GM23338 (cell line): ENCODE measurements around the gene HLA-B. TPM values are rescaled to one million over a fixed set of nuclear protein-coding genes. Genes with fewer than 3 reads are reported as not detected.
A peak's percentile ranks its signal among the peaks of the same experiment; 100 is the strongest.

Experiments used
- ATAC-seq: fragments of 200-7000 bp; cut with Tn5 transposase; 3 replicates; pipeline ENCODE4 v1.9.1; 2020
- DNase-seq: peaks from one replicate; pipeline ENCODE4 v3.0.0-alpha.2; 2015; ENCODE audit warnings: low spot score
- H2AFZ ChIP-seq: fragments of 200-600 bp; sonication (generic); 2 replicates; pipeline ENCODE4 v1.8.0; 2016; ENCODE audit warnings: antibody characterized with exemption, mild to moderate bottlenecking, moderate library complexity
- H3F3A ChIP-seq: fragments of 200-600 bp; sonication (generic); replicated peaks from 2 replicates; pipeline ENCODE4 v1.8.0; 2017; ENCODE audit warnings: antibody characterized with exemption, mixed run types, low read depth
- H3K27ac ChIP-seq: fragments of 200-600 bp; sonication (generic); 2 replicates; pipeline ENCODE4 v1.6.1; 2016; ENCODE audit warnings: low read depth
- H3K27me3 ChIP-seq: fragments of 200-600 bp; sonication (generic); 2 replicates; pipeline ENCODE4 v1.8.0; 2016; ENCODE audit warnings: mild to moderate bottlenecking, mixed run types, moderate library complexity; ENCODE audit not compliant: insufficient read depth
- H3K36me3 ChIP-seq: fragments of 200-600 bp; sonication (generic); 2 replicates; pipeline ENCODE4 v1.8.0; 2016; ENCODE audit warnings: mild to moderate bottlenecking; ENCODE audit not compliant: insufficient read depth
- H3K4me1 ChIP-seq: fragments of 200-600 bp; sonication (generic); 2 replicates; pipeline ENCODE4 v1.8.0; 2016; ENCODE audit warnings: mild to moderate bottlenecking, moderate library complexity; ENCODE audit not compliant: insufficient read depth
- H3K4me2 ChIP-seq: fragments of 200-600 bp; sonication (generic); 2 replicates; pipeline ENCODE4 v1.7.1; 2017; ENCODE audit warnings: mixed run types
- H3K4me3 ChIP-seq: fragments of 200-600 bp; sonication (generic); 2 replicates; pipeline ENCODE4 v1.6.1; 2016; ENCODE audit warnings: mixed run types
- H3K79me2 ChIP-seq: fragments of 200-600 bp; sonication (generic); replicated peaks from 2 replicates; pipeline ENCODE4 v1.8.0; 2017; ENCODE audit warnings: mild to moderate bottlenecking; ENCODE audit not compliant: insufficient read depth
- H3K9me2 ChIP-seq: fragments of 200-600 bp; sonication (generic); 2 replicates; pipeline ENCODE4 v1.8.0; 2017; ENCODE audit not compliant: insufficient read depth
- H4K20me1 ChIP-seq: fragments of 200-600 bp; sonication (generic); replicated peaks from 2 replicates; pipeline ENCODE4 v1.8.0; 2017; ENCODE audit warnings: mild to moderate bottlenecking; ENCODE audit not compliant: insufficient read depth
- H3K27ac Mint-ChIP-seq: 2 replicates; pipeline ENCODE4 v1.8.0; 2020; ENCODE audit warnings: inconsistent platforms, mild to moderate bottlenecking, moderate library complexity, mixed read lengths
- H3K27me3 Mint-ChIP-seq: 3 replicates; pipeline ENCODE4 v1.8.0; 2022; ENCODE audit warnings: low read depth, mild to moderate bottlenecking, moderate library complexity, mixed read lengths, inconsistent platforms; ENCODE audit not compliant: insufficient read depth, poor library complexity
- H3K36me3 Mint-ChIP-seq: 3 replicates; pipeline ENCODE4 v1.8.0; 2021; ENCODE audit warnings: low read depth, mild to moderate bottlenecking, inconsistent platforms, moderate library complexity, mixed read lengths
- H3K4me1 Mint-ChIP-seq: 3 replicates; pipeline ENCODE4 v1.8.0; 2020; ENCODE audit warnings: mild to moderate bottlenecking, inconsistent platforms, mixed read lengths
- H3K4me3 Mint-ChIP-seq: 3 replicates; pipeline ENCODE4 v1.8.0; 2021; ENCODE audit warnings: moderate library complexity, mild to moderate bottlenecking, inconsistent platforms, mixed read lengths
- H3K9me3 Mint-ChIP-seq: 3 replicates; pipeline ENCODE4 v1.8.0; 2020; ENCODE audit warnings: moderate library complexity, mild to moderate bottlenecking, inconsistent platforms, mixed read lengths
- EZH2 ChIP-seq: fragments of 200-600 bp; sonication (generic); IDR thresholded peaks from one replicate; pipeline ENCODE4 v1.8.0; 2017; ENCODE audit warnings: antibody characterized with exemption, mild to moderate bottlenecking, low read depth; ENCODE audit not compliant: unreplicated experiment
- NANOG ChIP-seq: IDR thresholded peaks from 2 replicates; pipeline ENCODE4 v1.6.1; 2016; ENCODE audit warnings: antibody characterized with exemption, borderline replicate concordance
- POLR2AphosphoS5 ChIP-seq: IDR thresholded peaks from 2 replicates; pipeline ENCODE4 v1.6.1; 2016; ENCODE audit warnings: antibody characterized with exemption, low read depth
- STAT1 ChIP-seq: IDR thresholded peaks from one replicate; pipeline ENCODE4 v1.6.1; 2016; ENCODE audit warnings: antibody characterized with exemption; ENCODE audit not compliant: unreplicated experiment
- ZNF114 ChIP-seq: fragments of 250-450 bp; sonication (Bioruptor Pico); IDR thresholded peaks from 2 replicates; pipeline ENCODE4 v1.5.0; 2020; ENCODE audit warnings: mild to moderate bottlenecking, moderate library complexity
- polyA plus RNA-seq: library from polyadenylated mRNA; unstranded; fragments of >200 nt; fragmentation: Nextera tagmentation; extraction: Ambion mirVana; gene quantifications from 2 replicates; pipeline ENCODE4 v1.2.1, GENCODE V29; 2016
- total RNA-seq: library from RNA; depleted of rRNA; stranded (reverse); fragments of >200 nt; shearing (Covaris generic); gene quantifications from 2 replicates; pipeline ENCODE4 v1.2.3, GENCODE V29; 2014
- TF ChIP-seq, protein P1 (sequence below): IDR thresholded peaks from one replicate; pipeline ENCODE4 v1.6.1; 2018; ENCODE audit warnings: antibody characterized with exemption; ENCODE audit not compliant: unreplicated experiment
- TF ChIP-seq, protein P2 (sequence below): IDR thresholded peaks from 2 replicates; pipeline ENCODE4 v1.6.1; 2016; ENCODE audit warnings: antibody characterized with exemption

The HLA-B gene
- total and polyA plus RNA-seq, 2 experiments from 2014 or later = 44.3 to 86.0 TPM

DNA sequence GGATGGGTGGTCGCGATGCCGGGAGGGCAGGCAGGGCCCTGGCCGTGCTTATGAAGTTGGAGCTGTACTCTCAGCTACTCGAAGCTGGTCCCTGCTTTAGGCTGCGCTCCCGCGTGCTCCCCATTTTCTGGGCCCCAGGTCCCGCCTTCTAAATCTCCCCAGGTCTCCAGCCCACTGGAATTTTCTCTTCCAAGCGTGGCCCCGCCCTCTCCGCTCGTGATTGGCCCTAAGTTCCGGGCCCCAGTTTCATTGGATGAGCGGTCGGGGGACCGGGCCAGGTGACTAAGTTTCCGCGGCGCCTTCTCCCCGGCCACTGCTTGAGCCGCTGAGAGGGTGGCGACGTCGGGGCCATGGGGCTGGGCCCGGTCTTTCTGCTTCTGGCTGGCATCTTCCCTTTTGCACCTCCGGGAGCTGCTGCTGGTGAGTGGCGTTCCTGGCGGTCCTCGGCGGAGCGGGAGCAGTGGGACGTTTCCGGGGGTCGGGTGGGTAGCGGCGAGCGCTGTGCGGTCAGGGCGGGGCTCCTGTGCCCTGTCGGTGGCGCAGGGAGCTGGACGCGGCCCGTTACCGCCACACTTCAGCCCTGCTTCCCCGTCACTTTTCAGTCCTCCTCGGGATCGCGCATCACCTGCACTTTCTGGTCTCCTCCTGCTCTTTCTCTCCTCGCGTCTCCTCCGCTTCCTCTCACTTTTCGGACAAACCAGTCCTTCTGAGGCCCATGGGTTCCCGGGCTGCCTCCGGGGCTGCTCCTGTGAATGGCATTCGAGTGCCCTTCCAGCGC lies 46.5 kb upstream of the HLA-B start, which contains the start of gene MICA:
MICA (plus strand) TSS at position 313 of the 778 bp plus-strand sequence; CDS start at position 351, 38 bp downstream.
- peak within 1 kb of the TSS; percentile 51; the same call in 1 of the 2 replicates for H3K27ac ChIP-seq
- H4K20me1 ChIP-seq = peaks cover 28% of the 10 kb centered on the region
- Mint-ChIP-seq H3K36me3 (peaks cover 6% of the 10 kb centered on the region), H3K4me1 (peaks cover 44% of the 10 kb centered on the region), H3K4me3 (peak within 1 kb of the TSS; percentile 93), H3K9me3 (peaks cover 7% of the 10 kb centered on the region; the same call in 2 of the 3 replicates), H3K27ac (peak within 1 kb of the TSS; percentile 76; the same call in 1 of the 2 replicates), H3K27me3 (peaks cover 40% of the 10 kb centered on the region)
- peak within 1 kb of the TSS; percentile 96 for H3K4me2 ChIP-seq
- H3F3A ChIP-seq = 0 out of 2 replicates have a peak, but pooled peaks cover 7% of the 10 kb centered on the region
- no peaks in the 10 kb centered on the region; the same call in 1 of the 2 replicates for H3K9me2 ChIP-seq
- H3K4me1 ChIP-seq = peaks cover 44% of the 10 kb centered on the region
- DNase-seq (peak; percentile 99), ATAC-seq (peak; percentile 78)
- TF ChIP-seq, protein P1, sequence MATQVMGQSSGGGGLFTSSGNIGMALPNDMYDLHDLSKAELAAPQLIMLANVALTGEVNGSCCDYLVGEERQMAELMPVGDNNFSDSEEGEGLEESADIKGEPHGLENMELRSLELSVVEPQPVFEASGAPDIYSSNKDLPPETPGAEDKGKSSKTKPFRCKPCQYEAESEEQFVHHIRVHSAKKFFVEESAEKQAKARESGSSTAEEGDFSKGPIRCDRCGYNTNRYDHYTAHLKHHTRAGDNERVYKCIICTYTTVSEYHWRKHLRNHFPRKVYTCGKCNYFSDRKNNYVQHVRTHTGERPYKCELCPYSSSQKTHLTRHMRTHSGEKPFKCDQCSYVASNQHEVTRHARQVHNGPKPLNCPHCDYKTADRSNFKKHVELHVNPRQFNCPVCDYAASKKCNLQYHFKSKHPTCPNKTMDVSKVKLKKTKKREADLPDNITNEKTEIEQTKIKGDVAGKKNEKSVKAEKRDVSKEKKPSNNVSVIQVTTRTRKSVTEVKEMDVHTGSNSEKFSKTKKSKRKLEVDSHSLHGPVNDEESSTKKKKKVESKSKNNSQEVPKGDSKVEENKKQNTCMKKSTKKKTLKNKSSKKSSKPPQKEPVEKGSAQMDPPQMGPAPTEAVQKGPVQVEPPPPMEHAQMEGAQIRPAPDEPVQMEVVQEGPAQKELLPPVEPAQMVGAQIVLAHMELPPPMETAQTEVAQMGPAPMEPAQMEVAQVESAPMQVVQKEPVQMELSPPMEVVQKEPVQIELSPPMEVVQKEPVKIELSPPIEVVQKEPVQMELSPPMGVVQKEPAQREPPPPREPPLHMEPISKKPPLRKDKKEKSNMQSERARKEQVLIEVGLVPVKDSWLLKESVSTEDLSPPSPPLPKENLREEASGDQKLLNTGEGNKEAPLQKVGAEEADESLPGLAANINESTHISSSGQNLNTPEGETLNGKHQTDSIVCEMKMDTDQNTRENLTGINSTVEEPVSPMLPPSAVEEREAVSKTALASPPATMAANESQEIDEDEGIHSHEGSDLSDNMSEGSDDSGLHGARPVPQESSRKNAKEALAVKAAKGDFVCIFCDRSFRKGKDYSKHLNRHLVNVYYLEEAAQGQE = no peak
- no peak for TF ChIP-seq EZH2
- peak; percentile 92 for TF ChIP-seq POLR2AphosphoS5
- no peak for TF ChIP-seq NANOG
- no peaks in the 10 kb centered on the region for H3K36me3 ChIP-seq
- H3K4me3 ChIP-seq = peak within 1 kb of the TSS; percentile 89
- peaks cover 43% of the 10 kb centered on the region for H3K79me2 ChIP-seq
- H3K27me3 ChIP-seq = peaks cover 20% of the 10 kb centered on the region
- H2AFZ ChIP-seq = peak within 1 kb of the TSS; percentile 90

DNA sequence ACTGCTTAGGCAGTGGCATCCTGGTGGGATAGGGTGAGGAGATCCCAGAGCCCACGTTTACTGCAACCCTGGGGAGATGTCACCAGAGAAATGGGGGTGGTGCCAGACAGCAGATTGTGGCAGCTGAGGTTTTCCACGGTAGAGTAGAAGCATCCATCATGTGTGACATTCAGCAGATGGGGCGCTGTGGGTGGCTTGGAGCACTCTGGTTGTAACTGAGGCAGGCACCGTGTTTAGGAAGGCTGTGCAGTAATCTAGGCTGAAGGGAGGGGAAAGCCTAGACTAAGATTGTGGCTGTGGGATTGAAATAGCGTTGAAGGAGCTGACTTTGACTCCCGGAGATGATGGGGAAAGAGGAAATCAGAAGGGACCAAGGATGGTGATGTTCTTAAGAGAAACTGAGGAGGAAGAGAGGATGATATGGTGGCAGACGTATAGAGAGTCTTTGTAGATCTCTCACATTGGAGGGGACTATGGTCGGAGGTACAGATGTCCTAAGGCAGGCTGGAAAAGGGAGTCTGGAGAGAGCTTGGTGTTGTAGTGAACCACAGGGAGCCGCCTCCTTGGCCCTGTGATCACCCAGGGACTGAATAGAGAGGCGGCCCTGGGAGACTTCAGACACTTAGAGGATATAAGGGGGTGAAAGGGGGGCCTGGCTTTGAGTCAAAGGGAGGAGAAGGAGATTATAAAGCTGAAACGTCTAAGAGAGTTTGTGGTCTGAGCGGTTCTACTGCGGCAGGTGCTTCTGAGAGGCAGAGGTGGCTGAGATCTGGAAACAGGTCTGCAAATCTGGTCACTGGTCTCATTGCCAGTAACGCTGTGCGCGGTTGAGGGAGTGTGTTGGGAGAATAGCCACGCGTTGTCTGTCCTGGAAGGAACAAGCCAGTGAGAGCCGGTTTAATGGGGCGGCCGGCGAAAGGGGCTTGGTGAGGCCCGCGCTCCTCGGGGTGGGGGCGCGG lies 45.6 kb upstream of the HLA-B start:
- Histone ChIP-seq H3K4me1 (peaks cover 43% of the 10 kb centered on the region), H2AFZ (peak overlapping the region; percentile 75), H3K36me3 (no peaks in the 10 kb centered on the region), H3K27ac (peak overlapping the region; percentile 51; the same call in 1 of the 2 replicates), H3K9me2 (no peaks in the 10 kb centered on the region; the same call in 1 of the 2 replicates), H3K79me2 (peaks cover 35% of the 10 kb centered on the region), H3F3A (0 out of 2 replicates have a peak, but pooled peaks cover 7% of the 10 kb centered on the region), H3K4me2 (peak overlapping the region; percentile 96), H3K4me3 (peak overlapping the region; percentile 89), H4K20me1 (peaks cover 23% of the 10 kb centered on the region), H3K27me3 (peaks cover 20% of the 10 kb centered on the region)
- H3K27me3 Mint-ChIP-seq = peaks cover 40% of the 10 kb centered on the region
- ATAC-seq (peak; percentile 19), DNase-seq (peak; percentile 66)
- H3K36me3 Mint-ChIP-seq = peaks cover 6% of the 10 kb centered on the region
- peaks cover 44% of the 10 kb centered on the region for H3K4me1 Mint-ChIP-seq
- peaks cover 12% of the 10 kb centered on the region; the same call in 2 of the 3 replicates for H3K9me3 Mint-ChIP-seq
- H3K4me3 Mint-ChIP-seq = peak overlapping the region; percentile 93
- TF ChIP-seq POLR2AphosphoS5 (no peak), ZNF114 (CRISPR knock-in tag) (no peak), STAT1 (no peak)
- TF ChIP-seq, protein P2, sequence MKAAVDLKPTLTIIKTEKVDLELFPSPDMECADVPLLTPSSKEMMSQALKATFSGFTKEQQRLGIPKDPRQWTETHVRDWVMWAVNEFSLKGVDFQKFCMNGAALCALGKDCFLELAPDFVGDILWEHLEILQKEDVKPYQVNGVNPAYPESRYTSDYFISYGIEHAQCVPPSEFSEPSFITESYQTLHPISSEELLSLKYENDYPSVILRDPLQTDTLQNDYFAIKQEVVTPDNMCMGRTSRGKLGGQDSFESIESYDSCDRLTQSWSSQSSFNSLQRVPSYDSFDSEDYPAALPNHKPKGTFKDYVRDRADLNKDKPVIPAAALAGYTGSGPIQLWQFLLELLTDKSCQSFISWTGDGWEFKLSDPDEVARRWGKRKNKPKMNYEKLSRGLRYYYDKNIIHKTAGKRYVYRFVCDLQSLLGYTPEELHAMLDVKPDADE = no peak
- H3K27ac Mint-ChIP-seq = peak overlapping the region; percentile 76; the same call in 1 of the 2 replicates
